Medulla oblongata (tissue), 1 donor: Measurements from ENCODE around the gene KIAA1210.
"Not testable (repeated sequence)": the region's sequence is repeated elsewhere in the genome, so short reads cannot be mapped to it uniquely, and the experiment has no call there.

Experiments used
- DNase-seq: peaks from one replicate; pipeline ENCODE4 v3.0.0-alpha.2; 2015; ENCODE audit errors: extremely low spot score

The KIAA1210 gene

DNA sequence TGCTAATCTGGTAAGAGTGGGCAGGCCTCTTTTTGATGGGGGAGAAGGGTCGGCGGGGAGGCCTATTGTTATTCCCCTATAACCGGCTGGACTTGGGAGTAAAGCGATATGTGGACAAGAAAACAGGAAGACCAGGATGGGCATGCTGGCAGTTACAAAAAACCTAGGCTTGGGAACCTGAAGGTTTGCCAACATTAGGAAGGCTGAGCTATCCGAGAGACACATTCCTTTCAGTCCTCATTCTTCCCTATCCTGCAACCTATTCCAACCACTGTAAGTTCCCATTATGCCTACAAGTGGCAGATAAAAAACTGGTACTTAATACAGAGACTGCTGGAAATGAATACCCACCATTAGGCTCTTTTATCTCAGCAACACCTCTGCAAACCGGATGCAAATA, 87.2 kb downstream of the KIAA1210 start:
- no peak for DNase-seq

DNA sequence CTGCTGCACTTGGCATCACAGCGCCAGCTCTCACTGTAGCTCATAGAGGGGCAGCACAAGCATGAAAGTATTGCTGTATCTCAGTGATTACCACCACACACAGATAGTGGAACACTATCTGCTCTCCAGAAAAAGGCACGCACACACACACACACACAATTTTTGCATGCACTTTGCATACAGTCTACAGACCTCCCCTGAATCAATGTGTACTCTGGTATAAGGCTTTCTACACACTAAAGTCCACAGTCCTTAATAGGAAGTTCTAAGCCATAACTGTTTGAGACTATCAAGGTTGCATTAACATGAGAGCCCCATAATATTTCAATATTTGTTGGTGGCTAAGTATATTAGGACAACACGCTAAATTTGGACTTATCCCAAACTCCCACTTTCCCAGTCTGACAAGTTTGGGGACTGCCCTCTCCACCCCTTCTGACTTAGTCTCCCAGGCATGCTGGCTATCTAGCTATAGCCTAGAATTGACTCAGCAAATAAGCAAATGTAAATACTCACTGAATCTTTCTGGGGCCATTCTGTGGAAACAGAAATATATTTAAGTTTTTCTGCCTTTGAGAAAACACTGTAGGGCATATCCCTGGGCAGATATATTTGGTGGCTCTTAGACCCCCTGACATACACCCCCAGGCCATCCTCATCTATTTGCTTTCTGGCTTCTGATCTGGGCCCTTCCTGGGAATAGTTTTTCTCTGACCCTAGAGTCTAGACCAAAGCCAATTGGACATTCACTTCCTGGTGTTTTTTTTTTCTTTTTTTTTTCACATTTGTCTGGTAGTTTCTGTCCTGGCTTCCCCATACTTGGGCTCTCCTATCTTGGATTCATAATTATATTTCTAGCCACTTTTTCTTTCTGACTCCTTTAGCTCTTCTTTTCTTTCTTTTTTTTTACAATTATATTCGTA, 91.2 kb downstream of the KIAA1210 start:
- no peak for DNase-seq

DNA sequence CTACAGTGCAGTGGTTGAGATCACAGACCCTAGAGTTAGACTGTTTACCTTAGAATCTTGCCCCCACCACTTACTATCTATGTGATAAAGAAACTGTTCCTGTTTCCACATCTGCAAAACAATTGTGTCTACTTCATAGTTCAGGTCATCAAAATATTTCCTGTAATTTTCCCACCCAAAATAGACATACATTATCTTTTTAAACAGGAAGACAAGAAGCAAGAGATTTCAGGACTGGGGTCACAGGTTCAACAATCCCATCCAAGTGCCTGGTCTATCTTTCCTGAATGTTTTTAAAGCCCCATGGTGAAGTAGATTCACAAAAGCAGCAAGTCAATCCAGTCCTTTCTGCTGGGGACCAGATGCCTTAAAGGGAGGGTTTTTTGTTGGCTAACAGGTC, 96.6 kb downstream of the KIAA1210 start:
- no peak for DNase-seq

DNA sequence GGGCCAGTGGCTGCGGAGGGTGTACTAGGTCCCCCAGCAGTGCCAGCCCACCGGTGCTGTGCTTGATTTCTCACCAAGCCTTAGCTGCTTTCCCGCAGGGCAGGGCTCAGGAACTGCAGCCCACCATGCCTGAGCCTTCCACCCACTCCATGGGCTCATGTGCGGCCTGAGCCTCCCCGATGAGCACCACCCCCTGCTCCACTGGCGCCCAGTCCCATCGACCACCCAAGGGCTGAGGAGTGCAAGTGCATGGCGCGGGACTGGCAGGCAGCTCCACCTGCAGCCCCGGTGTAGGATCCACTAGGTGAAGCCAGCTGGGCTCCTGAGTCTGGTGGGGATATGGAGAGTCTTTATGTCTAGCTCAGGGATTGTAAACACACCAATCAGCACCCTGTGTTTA, 98.0 kb downstream of the KIAA1210 start:
- DNase-seq, result not testable (repeated sequence)

DNA sequence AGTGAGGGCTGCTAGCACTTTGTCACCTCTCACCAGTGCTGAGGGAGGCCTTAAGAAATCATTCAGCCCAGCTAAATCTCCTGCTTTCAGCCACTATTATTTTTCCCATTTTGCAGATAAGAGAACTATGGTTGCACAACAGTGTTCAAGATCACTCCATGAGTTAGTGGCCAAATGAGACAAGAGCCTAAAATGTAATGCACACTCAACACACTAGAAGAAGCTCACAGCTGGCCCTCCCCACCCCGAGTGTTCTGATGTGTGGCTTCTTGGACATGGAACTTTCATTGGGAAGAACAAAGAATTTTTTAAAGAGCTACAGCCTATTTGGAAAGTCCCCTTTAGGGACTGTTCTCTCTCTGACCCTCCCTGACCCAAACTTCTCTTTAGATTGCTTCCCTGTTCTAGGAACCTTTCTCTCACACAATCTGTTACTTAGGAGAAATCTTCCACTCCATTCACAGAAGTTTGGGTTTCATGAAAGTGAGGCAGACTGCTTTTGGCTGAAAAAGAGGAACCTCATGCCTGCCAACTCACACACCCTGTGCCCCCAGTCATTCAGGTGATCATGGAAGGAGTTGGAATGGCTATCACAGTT, 98.8 kb downstream of the KIAA1210 start:
- DNase-seq, result no peak
